Activated T-cell treated with anti-CD3 and anti-CD28 coated beads, Interleukin-2, amount 50 U/mL, for 24 hours (primary cell): ENCODE measurements around the gene KNCN.

ENCODE experiments used
- DNase-seq: peaks from one replicate; pipeline ENCODE4 v3.0.0-alpha.2; 2020
- H3K27ac Mint-ChIP-seq: 2 replicates; pipeline ENCODE4 v1.8.0; 2020; ENCODE audit warnings: mild to moderate bottlenecking, mixed read lengths
- H3K27me3 Mint-ChIP-seq: 2 replicates; pipeline ENCODE4 v1.8.0; 2020; ENCODE audit warnings: mixed read lengths
- H3K36me3 Mint-ChIP-seq: 2 replicates; pipeline ENCODE4 v1.8.0; 2020; ENCODE audit warnings: low read depth, mixed read lengths
- H3K4me1 Mint-ChIP-seq: 2 replicates; pipeline ENCODE4 v1.8.0; 2020; ENCODE audit warnings: low read depth, mixed read lengths
- H3K4me3 Mint-ChIP-seq: 2 replicates; pipeline ENCODE4 v1.8.0; 2020; ENCODE audit warnings: mild to moderate bottlenecking, moderate library complexity, mixed read lengths
- H3K9me3 Mint-ChIP-seq: 2 replicates; pipeline ENCODE4 v1.8.0; 2020; ENCODE audit warnings: mixed read lengths

The KNCN gene

GRCh38 chr1:46555826-46556619 lies 4.6 kb upstream of the KNCN start:
- H3K4me1 Mint-ChIP-seq = peaks cover 3% of the 10 kb centered on the region
- no peak overlapping the region for H3K4me3 Mint-ChIP-seq
- DNase-seq = no peak
- H3K9me3 Mint-ChIP-seq = no peaks in the 10 kb centered on the region
- H3K36me3 Mint-ChIP-seq = peaks cover 33% of the 10 kb centered on the region
- no peaks in the 10 kb centered on the region for H3K27me3 Mint-ChIP-seq
- no peak overlapping the region for H3K27ac Mint-ChIP-seq

- no peak for DNase-seq
- Mint-ChIP-seq H3K9me3 (no peaks in the 10 kb centered on the region), H3K4me3 (no peak overlapping the region), H3K4me1 (peaks cover 6% of the 10 kb centered on the region), H3K27me3 (no peaks in the 10 kb centered on the region), H3K27ac (no peak overlapping the region), H3K36me3 (peaks cover 22% of the 10 kb centered on the region)
These were observed 3.3 kb upstream of the KNCN start for GRCh38 chr1:46554597-46555381.

GRCh38 chr1:46554236-46554596 lies 2.8 kb upstream of the KNCN start:
- Mint-ChIP-seq H3K4me3 (no peak overlapping the region), H3K36me3 (peaks cover 16% of the 10 kb centered on the region), H3K27ac (no peak overlapping the region), H3K4me1 (peaks cover 11% of the 10 kb centered on the region), H3K27me3 (no peaks in the 10 kb centered on the region), H3K9me3 (no peaks in the 10 kb centered on the region)
- DNase-seq = no peak

- DNase-seq = no peak
- Mint-ChIP-seq H3K9me3 (no peaks in the 10 kb centered on the region), H3K27ac (no peak overlapping the region), H3K4me3 (no peak overlapping the region), H3K4me1 (peaks cover 13% of the 10 kb centered on the region), H3K36me3 (peaks cover 12% of the 10 kb centered on the region), H3K27me3 (no peaks in the 10 kb centered on the region)
These were observed 2.1 kb upstream of the KNCN start for GRCh38 chr1:46553506-46553905.

- H3K27me3 Mint-ChIP-seq = no peaks in the 10 kb centered on the region
- peaks cover 15% of the 10 kb centered on the region for H3K4me1 Mint-ChIP-seq
- no peak for DNase-seq
- H3K4me3 Mint-ChIP-seq = no peak overlapping the region
- no peaks in the 10 kb centered on the region for H3K9me3 Mint-ChIP-seq
- H3K36me3 Mint-ChIP-seq = peaks cover 3% of the 10 kb centered on the region
- no peak overlapping the region for H3K27ac Mint-ChIP-seq
These were observed 1.1 kb upstream of the KNCN start for GRCh38 chr1:46552357-46553237.

GRCh38 chr1:46550751-46551231 lies 656 bp downstream of the KNCN start:
- Mint-ChIP-seq H3K27ac (no peak overlapping the region), H3K4me1 (peaks cover 12% of the 10 kb centered on the region), H3K27me3 (peaks cover 15% of the 10 kb centered on the region), H3K9me3 (no peaks in the 10 kb centered on the region), H3K4me3 (no peak overlapping the region), H3K36me3 (no peaks in the 10 kb centered on the region)
- no peak for DNase-seq

GRCh38 chr1:46549697-46550681 lies 1.5 kb downstream of the KNCN start:
- no peak for DNase-seq
- H3K9me3 Mint-ChIP-seq = no peaks in the 10 kb centered on the region
- H3K27ac Mint-ChIP-seq = no peak overlapping the region
- peaks cover 23% of the 10 kb centered on the region for H3K27me3 Mint-ChIP-seq
- H3K4me1 Mint-ChIP-seq = peaks cover 12% of the 10 kb centered on the region
- no peaks in the 10 kb centered on the region for H3K36me3 Mint-ChIP-seq
- H3K4me3 Mint-ChIP-seq = no peak overlapping the region

- H3K9me3 Mint-ChIP-seq = no peaks in the 10 kb centered on the region
- peaks cover 15% of the 10 kb centered on the region for H3K4me1 Mint-ChIP-seq
- DNase-seq = no peak
- no peaks in the 10 kb centered on the region for H3K36me3 Mint-ChIP-seq
- no peak overlapping the region for H3K27ac Mint-ChIP-seq
- H3K27me3 Mint-ChIP-seq = peaks cover 43% of the 10 kb centered on the region
- no peak overlapping the region for H3K4me3 Mint-ChIP-seq
These were observed 3.7 kb downstream of the KNCN start for GRCh38 chr1:46547481-46548383.

- Mint-ChIP-seq H3K36me3 (no peaks in the 10 kb centered on the region), H3K4me3 (no peak overlapping the region), H3K27me3 (peaks cover 51% of the 10 kb centered on the region), H3K27ac (no peak overlapping the region), H3K9me3 (no peaks in the 10 kb centered on the region), H3K4me1 (peaks cover 15% of the 10 kb centered on the region)
- DNase-seq = no peak
These were observed 5.2 kb downstream of the KNCN start for GRCh38 chr1:46546210-46546609.

GRCh38 chr1:46545784-46546183 lies 5.7 kb downstream of the KNCN start:
- Mint-ChIP-seq H3K36me3 (no peaks in the 10 kb centered on the region), H3K4me1 (peaks cover 15% of the 10 kb centered on the region), H3K27ac (no peak overlapping the region), H3K27me3 (peaks cover 51% of the 10 kb centered on the region), H3K4me3 (no peak overlapping the region), H3K9me3 (no peaks in the 10 kb centered on the region)
- DNase-seq = no peak

GRCh38 chr1:46544561-46545240 lies 6.7 kb downstream of the KNCN start:
- Mint-ChIP-seq H3K36me3 (no peaks in the 10 kb centered on the region), H3K4me1 (peaks cover 12% of the 10 kb centered on the region), H3K4me3 (no peak overlapping the region), H3K9me3 (no peaks in the 10 kb centered on the region), H3K27me3 (peaks cover 51% of the 10 kb centered on the region), H3K27ac (no peak overlapping the region)
- DNase-seq = no peak

GRCh38 chr1:46543761-46544560 lies 7.5 kb downstream of the KNCN start:
- Mint-ChIP-seq H3K36me3 (no peaks in the 10 kb centered on the region), H3K4me3 (no peak overlapping the region), H3K4me1 (peaks cover 6% of the 10 kb centered on the region), H3K27me3 (peaks cover 51% of the 10 kb centered on the region), H3K9me3 (no peaks in the 10 kb centered on the region), H3K27ac (no peak overlapping the region)
- no peak for DNase-seq
